GM21786 (cell line): Measurements from ENCODE around the gene CHRDL1.

Experiments
- ATAC-seq: cut with Tn5 transposase; IDR thresholded peaks from one replicate; pipeline ENCODE4 v1.9.1; 2021; ENCODE audit not compliant: unreplicated experiment

Gene CHRDL1

DNA sequence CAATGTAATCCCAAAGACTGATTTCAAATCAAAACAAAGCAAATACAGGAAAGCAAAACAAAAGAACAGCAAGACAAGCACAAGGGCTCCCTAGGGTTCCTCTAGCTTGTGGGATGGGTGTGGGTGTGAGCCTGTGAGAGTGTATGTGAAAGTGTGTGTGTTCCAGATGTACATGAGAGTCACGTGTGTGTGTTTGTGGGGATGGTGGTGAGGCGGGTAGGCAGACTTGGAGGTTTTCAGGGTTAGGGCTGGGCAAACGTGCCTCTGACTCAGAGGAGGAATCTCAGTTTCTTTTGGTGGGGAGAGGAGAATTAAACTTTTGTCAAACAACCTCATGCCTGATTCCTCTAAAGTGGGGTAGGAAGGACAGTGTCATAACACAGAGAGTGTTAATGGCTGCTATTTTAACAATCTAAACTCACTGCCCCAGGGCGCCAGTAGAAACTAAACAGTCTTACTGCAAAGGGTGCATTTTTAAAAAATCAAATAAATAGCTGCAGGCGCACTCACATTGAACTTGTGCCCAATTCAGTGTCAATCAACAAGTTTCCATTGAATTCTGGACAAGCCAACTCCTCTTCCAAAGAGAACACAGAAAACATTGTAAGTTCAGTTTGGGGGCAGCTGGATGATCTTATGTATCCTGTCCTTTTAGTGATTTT, 51.8 kb downstream of the CHRDL1 start:
- ATAC-seq, result peak; percentile 73

- no peak for ATAC-seq
Observed at GRCh38 chrX:110741213-110741796, 54.3 kb downstream of the CHRDL1 start.

DNA sequence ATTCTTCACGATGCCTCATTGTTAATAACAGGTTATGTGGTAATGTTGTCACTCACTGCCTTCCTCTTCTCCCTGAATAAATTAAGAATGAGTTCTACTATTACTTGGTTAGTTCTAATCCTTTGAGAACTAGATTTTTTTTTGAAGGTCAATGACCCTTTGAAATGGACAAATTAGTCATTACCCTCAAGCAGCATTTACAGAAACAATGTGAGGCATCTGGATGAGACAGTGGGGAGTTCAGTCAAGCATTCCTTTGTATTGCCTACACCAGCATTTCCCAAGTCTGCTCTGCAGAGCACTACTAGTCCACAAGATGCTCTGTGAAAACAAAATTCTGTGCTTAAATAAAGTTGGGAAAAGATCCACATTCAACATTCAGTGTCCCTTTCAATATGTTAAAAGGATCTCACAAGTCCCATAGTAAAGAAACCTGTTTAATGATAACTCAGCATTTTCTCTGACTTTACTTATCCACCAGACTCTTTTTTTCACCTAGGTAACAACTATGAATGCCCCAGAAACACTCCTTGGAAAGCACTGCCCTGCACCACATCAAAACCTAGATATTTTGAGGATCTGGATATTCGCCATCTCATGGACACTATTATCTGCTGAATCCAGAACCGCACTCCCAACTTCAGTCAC, 60.6 kb downstream of the CHRDL1 start:
- no peak for ATAC-seq

GRCh38 chrX:110734271-110734670, 61.3 kb downstream of the CHRDL1 start:
- no peak for ATAC-seq

DNA sequence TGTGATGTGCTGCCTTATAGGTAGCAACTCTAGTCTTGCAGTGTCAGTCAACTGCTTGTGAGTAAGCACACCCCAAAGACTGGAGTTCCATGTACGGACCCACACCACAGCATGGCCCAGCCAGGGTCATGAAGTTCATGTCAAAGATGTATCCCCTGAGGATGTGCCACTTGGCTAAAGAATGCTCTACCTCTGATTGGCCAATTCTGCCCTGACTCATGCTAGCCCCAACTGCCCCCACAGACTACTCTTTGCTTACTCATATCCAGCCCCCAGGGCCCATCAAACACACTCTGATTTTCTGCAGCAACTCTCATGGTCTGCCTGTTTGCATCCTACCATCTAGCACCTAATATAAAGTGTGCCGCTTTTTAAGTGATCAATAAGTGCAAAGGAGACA, 62.5 kb downstream of the CHRDL1 start:
- no peak for ATAC-seq

GRCh38 chrX:110732266-110732665, 63.4 kb downstream of the CHRDL1 start:
- ATAC-seq, result no peak

- no peak for ATAC-seq
Observed at GRCh38 chrX:110723844-110724243, 71.8 kb downstream of the CHRDL1 start.

DNA sequence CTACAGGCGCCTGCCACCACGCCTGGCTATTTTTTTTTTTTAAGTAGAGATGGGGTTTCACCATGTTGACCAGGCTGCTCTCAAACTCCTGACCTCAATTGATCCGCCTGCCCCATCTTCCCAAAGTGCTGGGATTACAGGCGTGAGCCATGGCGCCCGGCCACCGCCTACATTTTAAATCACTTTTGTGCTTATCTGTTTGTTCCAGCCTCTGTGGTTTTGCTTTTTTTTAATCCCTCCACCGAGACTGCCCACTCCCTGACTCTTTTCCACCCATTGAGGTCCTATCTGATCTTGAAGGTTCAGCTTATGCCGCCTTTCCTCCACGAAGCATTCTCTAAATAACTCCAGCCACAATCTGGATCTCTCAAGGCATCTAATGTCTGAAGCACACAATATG, 73.5 kb downstream of the CHRDL1 start:
- ATAC-seq, result no peak

DNA sequence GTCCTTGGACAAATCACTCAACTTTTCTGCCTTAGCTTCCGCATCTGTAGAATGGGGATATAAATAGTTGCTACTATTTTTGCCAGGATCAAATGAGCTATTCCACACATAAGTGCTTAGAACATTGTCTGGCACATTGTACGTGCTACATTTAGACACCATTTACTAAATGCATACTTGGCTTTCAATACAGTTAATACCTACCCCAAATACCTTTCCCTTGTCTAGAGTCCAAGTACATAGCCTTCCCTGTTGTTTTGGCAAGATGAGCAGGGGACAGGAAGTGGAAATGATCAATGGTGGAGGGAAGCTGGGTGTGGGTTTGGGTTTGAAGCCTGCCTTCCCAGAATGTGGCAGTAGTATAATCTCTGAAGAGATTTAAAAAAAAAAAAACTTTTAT, 82.0 kb downstream of the CHRDL1 start:
- ATAC-seq, result no peak

DNA sequence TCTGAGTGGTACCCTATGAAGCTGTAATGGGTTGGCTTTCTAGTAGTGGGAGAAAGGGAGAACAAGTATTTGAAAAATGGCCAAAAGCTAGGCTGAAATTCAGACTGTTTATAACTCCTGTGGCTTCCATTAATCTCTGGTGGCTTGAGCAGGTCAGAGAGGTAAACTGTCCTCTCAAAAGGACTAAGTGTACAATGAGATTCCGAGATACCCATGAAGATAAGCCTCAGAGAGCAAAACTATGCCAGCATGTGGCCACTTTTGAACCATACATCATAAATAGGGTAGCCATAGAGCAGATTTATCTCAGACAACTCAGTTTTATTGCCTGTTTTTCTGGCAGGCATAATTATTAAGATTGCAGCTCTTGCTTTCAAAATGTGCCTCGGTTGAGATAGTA, 89.2 kb downstream of the CHRDL1 start:
- no peak for ATAC-seq

GRCh38 chrX:110703641-110704040, 92.0 kb downstream of the CHRDL1 start:
- no peak for ATAC-seq

DNA sequence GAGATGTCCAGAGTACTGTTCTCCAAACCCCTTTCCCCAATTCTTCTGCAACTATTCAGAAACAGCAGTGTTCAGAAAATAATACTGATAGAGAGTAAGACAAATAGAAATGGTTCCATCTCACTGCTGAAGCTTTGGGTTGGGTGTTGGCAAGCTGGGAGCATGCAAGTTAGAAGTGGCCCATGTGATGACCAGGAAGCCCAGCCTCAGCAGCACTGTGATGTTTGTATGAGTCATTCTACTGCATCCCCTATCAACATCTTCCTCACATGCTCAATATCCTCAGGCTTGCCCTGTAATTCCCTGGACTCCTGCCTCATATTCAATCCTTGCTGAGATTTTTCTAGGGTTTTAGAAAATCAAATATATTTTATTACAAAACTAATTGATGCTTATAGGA, 96.5 kb downstream of the CHRDL1 start:
- ATAC-seq, result peak; percentile 35

GRCh38 chrX:110698696-110699095, 96.9 kb downstream of the CHRDL1 start:
- peak; percentile 74 for ATAC-seq

- ATAC-seq, result no peak
Observed at GRCh38 chrX:110692866-110693265, 102.8 kb downstream of the CHRDL1 start.

GRCh38 chrX:110691446-110691845, 104.2 kb downstream of the CHRDL1 start:
- no peak for ATAC-seq

GRCh38 chrX:110684653-110685052, 111.0 kb downstream of the CHRDL1 start:
- ATAC-seq, result no peak

DNA sequence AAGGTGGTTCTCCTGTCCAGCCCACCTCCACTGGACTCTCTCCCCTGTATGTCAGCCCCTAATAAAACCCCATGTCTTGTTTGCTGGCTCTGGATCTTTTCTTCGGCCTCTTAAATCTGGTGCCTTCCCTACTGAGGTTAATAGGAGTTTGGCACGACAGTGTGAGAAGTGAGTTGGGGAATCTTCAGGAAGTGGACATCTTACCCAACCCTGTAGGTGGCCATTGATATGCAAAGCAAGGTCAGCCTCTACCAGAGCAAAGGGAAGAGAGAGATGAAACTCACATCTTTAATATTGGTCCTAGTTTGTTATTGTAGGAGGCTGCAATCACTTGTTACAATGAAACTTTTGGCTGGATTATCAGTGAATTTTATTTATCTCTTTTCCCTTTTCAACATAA, 111.7 kb downstream of the CHRDL1 start:
- no peak for ATAC-seq

DNA sequence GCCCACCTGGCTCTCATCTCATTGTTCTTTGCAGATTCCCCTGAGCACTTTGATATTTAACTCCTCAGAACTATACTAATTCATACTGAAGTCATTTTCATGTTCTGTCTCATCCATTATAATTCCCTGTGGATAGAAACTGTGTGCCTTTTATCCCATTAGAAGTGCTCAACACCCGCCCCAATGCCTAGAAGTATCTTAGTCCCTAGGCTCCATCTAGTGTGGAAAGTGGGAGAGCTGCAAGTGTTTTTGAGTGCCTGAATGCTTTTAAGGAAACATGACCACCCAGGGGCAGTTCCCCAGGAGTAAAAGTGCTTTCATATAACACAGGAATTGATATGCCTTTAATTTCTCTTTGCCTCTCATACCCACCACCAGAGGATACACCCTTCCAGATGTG, 117.0 kb downstream of the CHRDL1 start:
- ATAC-seq, result no peak

GRCh38 chrX:110675886-110676285, 119.7 kb downstream of the CHRDL1 start:
- ATAC-seq, result no peak

DNA sequence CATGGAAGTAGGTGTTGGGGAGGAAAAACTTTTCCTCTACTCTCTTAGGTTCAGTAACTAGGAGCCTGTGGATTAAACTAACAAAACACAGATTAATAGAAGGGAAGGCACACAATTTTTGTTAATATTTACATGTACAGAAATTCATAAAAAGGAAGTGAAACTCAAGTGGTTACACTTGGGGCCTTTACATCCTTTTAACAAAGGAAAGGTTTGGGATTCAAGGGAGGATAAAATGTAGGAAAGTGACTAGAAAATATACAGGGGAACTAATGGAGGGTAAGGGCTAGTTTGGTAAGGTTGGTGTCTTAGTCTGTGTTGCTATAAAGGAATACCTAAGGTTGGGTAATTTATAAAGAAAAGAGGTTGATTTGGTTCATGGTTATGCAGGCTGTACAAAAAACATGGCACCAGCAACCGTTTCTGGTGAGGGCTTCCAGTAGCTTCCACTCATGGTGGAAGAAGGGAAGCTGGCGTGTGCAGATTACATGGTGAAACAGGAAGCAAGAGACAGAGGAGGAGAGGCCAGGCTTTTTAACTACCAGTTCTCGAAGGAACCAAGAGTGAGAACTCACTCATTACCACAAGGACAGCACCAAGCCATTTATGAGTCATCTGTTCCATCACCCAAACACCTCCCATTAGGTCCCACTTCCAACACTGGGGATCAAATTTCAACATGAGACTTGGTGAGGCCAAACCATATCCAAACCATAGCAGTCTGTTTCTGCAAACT, 124.4 kb downstream of the CHRDL1 start:
- peak; percentile 97 for ATAC-seq

GRCh38 chrX:110669572-110669971, 126.0 kb downstream of the CHRDL1 start:
- ATAC-seq, result no peak

GRCh38 chrX:110667706-110668105, 127.9 kb downstream of the CHRDL1 start:
- ATAC-seq, result no peak
